GM20000 (cell line): ENCODE measurements around the gene HACD2.
"Not testable (repeated sequence)": the region's sequence is repeated elsewhere in the genome, so short reads cannot be mapped to it uniquely, and the experiment has no call there.

Experiments used
- DNase-seq: peaks from one replicate; pipeline ENCODE4 v3.0.0; 2012; ENCODE audit warnings: low spot score
- TF ChIP-seq, protein P1 (sequence below): IDR thresholded peaks from 2 replicates; pipeline ENCODE4 v1.5.1; 2012; ENCODE audit warnings: mild to moderate bottlenecking, control low read depth; ENCODE audit errors: extremely low read depth, missing control alignments

Gene HACD2

GRCh38 chr3:123488645-123489347, 96.1 kb downstream of the HACD2 start:
- no peak for DNase-seq
- TF ChIP-seq, protein P1, sequence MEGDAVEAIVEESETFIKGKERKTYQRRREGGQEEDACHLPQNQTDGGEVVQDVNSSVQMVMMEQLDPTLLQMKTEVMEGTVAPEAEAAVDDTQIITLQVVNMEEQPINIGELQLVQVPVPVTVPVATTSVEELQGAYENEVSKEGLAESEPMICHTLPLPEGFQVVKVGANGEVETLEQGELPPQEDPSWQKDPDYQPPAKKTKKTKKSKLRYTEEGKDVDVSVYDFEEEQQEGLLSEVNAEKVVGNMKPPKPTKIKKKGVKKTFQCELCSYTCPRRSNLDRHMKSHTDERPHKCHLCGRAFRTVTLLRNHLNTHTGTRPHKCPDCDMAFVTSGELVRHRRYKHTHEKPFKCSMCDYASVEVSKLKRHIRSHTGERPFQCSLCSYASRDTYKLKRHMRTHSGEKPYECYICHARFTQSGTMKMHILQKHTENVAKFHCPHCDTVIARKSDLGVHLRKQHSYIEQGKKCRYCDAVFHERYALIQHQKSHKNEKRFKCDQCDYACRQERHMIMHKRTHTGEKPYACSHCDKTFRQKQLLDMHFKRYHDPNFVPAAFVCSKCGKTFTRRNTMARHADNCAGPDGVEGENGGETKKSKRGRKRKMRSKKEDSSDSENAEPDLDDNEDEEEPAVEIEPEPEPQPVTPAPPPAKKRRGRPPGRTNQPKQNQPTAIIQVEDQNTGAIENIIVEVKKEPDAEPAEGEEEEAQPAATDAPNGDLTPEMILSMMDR, result no peak

DNA sequence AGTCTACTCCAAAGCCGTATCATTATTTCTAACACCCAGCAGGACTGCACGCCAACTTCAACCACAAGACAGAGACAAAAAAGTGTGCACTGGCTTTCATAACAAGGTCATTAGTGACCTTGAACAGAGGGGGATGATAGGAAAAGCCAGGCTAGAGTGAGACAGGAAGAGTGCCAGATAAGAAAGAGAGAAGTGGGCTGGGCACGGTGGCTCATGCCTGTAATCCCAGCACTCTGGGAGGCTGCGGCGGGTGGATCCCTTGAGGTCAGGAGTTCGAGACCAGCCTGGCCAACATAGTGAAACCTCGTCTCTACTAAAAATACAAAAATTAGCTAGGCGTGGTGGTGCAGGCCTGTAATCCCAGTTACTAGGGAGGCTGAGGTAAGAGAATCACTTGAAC, 97.8 kb downstream of the HACD2 start:
- DNase-seq, result not testable (repeated sequence)

DNA sequence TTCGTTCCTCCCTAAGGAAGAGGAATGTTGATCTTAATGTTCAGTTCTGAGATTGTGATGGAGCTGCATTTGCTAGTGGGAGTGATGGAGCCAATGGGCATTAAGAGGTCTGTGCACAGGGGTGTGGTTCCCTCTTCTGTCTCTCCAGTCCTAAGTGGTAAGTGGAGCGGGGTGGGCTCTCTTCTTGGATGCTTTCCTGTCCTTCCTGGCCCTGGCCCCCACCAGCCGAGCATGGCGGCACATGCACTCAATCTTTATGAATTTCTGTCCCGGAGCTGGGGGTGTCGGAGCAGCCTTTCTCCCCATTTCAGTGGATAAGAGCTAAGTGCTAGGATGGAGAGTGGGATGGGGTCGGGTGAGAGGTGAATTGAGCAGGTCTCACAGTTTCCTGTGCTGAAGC, 98.4 kb downstream of the HACD2 start:
- DNase-seq, result no peak
- TF ChIP-seq, protein P1, result no peak

DNA sequence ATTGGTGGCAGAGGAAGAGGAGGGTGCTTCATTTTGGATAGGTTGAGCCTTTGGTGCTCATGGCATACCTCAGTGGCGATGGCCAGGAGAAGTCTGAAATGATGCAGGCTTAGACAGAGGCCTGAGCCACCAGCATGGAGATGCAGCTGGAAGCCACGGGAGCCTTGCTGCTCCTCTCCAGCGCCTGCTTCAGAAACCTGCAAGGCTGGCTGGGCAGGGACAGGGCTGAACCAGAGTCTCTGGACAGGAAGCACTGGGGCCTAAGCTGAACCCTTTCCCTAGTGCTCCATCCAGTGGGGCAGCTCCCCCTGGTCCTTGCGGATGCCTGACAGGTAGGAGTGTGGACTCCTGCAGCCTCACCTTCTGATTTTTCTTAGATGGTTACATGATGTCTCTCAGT, 99.3 kb downstream of the HACD2 start:
- no peak for DNase-seq
- TF ChIP-seq, protein P1, result no peak

GRCh38 chr3:123483146-123483545, 101.7 kb downstream of the HACD2 start:
- DNase-seq, result no peak
- TF ChIP-seq, protein P1, result no peak

GRCh38 chr3:123481722-123482457, 103.0 kb downstream of the HACD2 start:
- TF ChIP-seq, protein P1, result no peak
- DNase-seq, result no peak

DNA sequence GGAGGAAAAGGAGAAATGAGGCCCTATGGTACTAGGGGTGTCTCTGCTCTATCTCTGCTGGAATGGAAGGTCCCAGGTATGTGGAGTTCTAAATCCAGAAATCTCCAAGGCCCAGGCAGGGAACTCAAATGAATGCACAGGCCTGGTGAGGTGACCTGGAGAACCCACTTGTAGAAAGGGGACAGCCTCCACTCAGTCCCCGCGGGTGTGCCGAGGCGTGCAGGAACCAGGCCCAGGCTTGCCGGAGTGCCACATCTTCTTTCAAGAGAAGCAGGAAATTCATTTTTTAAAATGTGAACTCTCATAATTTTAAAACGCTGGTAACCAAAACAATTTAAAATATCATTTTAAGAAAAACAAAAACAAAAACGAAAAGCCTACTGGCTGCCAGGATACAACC, 103.8 kb downstream of the HACD2 start:
- DNase-seq, result no peak
- TF ChIP-seq, protein P1, result no peak

- peak; percentile 19 for DNase-seq
- TF ChIP-seq, protein P1, result no peak
Measured at GRCh38 chr3:123480428-123480827, 104.4 kb downstream of the HACD2 start.
